SIG-M5 (cell line): Measurements from ENCODE around the gene MMP15.

Source experiments
- DNase-seq: peaks from one replicate; lab custom pipeline; 2025; lab: John Stamatoyannopoulos, UW

MMP15 gene

DNA sequence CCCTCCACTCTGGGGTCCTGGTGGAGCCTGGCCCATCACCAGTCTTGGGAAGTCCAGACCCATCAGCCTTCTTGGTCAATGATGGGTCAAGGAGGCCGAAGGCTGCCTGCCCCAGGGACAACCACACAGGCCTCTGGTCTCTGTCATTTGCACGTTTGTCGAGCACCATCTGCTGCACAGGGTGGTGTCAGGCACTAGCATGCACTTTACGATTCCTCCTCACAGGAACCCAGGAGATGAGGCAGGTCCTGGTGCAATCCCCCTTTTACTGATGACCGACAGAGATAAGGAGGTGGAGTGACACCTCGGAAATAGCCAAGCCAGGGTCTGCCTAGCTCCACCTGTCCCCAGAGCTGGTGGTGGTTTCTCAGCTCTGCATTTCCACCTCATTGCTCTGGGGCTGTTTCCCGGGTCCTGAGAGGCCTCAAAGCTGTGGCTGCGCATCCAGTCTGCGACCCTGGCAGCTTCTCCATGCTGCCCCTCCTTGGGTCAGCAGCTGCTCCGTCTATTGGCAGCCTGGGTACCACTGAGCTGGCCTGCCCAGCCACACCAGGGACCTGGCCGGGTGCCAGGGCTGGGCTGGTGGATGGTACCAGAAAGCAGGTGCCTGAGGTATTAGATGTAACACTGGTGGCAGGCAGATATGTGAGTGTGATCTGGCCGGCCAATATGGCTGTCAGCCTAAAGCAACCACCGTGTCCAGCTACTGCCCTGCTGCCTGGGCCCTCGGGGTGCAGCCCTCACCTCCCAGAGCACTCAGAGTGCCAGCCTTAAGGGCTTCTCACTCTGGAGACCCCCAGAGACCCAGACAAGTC lies 10.0 kb downstream of the MMP15 start:
- no peak for DNase-seq

DNA sequence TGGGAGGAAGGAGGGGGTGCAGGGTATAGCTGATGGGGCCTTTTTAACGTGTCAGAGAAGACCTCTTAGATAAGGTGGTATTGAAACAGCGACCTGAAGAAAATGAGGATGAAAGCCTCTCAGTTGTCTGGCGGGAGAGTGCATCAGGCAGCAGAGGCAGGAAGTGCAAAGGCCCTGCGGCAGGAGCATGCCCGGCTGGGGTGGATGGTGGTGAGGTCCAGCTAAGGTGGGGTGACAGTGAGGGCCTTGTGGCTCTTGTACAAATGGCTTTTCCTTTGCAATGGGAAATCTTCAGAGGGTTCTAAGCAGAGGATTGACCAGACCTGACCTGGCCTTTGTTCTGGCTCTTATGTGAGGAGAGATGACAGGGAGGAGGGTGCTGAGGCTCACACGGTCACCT lies 11.4 kb downstream of the MMP15 start:
- DNase-seq = no peak

DNA sequence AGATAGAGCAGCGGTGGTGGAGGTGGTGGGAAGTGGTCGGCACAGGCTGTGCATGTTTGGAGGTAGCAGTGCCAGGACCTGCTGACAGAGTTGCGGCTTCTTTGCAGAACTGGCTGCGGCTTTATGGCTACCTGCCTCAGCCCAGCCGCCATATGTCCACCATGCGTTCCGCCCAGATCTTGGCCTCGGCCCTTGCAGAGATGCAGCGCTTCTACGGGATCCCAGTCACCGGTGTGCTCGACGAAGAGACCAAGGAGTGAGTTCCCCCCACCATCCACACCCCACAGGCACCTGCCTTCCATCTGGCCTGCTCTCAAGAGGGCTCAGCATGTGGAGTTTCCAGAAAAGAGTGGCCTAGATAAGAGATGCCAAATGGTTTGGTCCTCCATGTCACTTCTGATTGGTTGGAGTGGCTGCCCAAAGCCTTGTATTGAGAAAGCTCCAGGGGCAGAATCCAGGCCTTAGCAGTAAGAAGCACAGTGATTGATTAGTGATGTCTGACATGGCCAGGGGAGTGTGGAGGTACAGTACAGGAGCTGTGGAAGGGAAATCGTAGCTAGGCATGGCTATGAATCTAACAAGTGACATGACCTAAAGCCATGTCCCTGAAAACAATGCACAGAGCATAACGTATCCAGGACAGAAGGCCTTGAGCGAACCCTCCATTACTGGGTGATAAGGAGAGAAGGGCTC lies 12.0 kb downstream of the MMP15 start:
- DNase-seq = no peak

DNA sequence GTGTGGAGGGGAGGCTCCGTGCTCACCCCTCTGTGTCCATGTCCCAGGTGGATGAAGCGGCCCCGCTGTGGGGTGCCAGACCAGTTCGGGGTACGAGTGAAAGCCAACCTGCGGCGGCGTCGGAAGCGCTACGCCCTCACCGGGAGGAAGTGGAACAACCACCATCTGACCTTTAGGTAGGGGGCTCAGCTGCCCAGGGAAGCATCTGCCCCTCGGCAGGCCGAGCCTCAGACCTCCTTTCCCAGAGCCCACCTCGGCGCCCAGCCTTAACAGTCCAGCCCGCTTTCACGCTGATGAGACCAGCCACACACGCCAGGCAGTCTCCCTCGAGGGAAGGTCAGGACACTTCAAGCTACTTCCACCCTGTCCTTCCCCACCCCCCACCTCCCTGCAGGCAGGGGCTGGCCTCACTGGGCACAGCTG lies 12.7 kb downstream of the MMP15 start:
- DNase-seq = no peak

DNA sequence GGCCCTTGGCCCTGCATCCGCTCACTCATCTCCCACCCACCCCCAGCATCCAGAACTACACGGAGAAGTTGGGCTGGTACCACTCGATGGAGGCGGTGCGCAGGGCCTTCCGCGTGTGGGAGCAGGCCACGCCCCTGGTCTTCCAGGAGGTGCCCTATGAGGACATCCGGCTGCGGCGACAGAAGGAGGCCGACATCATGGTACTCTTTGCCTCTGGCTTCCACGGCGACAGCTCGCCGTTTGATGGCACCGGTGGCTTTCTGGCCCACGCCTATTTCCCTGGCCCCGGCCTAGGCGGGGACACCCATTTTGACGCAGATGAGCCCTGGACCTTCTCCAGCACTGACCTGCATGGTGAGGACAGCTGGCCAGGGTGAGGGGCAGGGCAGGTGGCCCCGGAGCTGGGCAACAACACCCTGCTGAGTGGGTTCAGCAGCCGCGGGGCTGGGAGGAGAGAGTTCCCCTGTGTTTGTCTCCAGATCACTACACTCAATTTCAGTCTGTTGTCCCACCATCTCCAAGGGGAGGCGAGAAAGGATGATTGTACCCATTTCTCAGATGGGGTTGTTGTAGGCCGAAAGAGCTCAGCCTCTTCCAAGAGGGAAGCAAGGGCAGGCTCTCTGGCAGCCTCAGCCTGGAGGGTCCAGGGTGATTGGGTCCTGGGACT lies 14.4 kb downstream of the MMP15 start:
- DNase-seq = no peak

DNA sequence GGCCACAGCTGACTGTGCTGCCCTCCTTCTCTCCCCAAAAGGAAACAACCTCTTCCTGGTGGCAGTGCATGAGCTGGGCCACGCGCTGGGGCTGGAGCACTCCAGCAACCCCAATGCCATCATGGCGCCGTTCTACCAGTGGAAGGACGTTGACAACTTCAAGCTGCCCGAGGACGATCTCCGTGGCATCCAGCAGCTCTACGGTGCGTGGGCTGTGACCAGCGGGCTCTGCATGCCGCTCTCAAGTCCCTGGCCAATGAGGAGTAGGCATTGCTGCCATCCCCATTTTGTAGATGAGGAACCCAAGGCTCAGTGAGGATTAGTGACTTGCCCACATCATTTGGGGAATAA lies 14.9 kb downstream of the MMP15 start:
- no peak for DNase-seq

DNA sequence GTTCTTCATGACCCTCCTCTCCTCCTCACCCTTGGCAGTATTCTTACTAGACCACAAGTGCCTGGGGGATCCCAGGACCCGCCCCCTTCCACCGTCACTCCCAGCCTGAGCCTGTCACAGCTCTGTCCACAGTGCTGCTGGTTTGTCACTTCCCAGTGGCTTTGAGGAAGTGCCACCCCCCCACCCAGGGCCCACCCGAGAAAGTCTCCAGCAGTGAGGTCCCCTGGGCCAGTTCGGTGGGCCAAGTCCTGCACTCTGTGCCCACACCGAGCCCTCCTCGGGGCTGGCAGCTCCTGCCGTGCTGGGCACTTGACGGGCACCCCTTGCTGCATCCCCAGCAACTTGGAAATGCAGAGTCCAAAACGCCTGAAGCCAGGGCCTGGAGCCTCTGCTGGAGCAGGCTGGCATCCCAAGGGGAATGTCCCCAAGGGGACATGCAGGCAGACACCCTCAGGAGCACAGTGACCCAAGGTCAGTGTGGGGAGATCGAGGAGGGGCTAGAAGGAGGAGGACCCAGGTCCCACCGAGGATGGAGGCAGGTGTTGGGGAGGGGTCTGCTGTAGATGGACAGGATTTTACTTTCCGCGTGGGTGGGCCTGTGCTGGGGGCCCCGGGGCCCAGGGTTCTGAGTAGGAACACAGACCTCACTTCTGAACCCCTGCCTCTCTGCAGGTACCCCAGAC lies 15.5 kb downstream of the MMP15 start:
- no peak for DNase-seq

DNA sequence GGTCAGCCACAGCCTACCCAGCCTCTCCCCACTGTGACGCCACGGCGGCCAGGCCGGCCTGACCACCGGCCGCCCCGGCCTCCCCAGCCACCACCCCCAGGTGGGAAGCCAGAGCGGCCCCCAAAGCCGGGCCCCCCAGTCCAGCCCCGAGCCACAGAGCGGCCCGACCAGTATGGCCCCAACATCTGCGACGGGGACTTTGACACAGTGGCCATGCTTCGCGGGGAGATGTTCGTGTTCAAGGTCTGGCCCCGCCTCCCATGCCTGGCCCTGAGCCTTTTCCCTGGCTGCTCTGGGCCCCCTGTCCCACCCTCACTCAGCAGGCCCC lies 16.0 kb downstream of the MMP15 start:
- no peak for DNase-seq

DNA sequence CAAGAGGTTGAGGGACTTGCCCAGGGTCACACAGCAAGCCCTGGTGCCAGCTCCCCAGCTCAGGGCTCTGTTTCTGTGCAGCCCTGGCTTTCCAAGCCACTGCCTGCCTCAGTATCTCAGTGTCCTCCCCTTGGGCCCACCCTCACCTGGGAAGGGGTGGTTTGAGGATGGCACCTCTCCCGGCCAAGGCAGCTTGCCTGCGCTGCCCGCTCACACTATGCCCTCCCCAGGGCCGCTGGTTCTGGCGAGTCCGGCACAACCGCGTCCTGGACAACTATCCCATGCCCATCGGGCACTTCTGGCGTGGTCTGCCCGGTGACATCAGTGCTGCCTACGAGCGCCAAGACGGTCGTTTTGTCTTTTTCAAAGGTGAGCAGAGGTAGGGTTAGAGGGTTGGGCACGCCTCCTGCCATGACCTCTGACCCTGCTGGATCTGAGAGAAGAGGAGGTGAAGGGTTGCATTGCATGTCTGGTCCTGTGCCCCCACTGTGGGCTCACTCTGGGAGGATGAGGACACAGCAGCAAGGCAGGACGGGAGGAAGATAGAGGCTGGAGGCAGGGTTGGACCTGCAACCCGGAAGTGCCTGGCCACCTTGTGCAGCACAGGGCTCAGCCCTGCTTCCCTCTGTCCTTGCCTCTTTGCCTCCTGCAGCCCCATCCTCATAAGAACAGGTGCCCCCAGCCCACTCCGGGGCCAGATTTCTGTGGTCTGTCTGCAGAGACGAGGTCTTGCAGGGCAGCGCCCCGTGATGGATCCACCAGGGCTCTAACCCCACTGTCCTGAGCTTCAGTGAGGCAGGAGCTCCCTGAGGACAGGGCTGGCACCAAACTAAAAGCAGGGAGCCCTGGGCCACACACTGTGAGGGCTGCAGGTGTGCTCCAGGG lies 16.7 kb downstream of the MMP15 start:
- no peak for DNase-seq

DNA sequence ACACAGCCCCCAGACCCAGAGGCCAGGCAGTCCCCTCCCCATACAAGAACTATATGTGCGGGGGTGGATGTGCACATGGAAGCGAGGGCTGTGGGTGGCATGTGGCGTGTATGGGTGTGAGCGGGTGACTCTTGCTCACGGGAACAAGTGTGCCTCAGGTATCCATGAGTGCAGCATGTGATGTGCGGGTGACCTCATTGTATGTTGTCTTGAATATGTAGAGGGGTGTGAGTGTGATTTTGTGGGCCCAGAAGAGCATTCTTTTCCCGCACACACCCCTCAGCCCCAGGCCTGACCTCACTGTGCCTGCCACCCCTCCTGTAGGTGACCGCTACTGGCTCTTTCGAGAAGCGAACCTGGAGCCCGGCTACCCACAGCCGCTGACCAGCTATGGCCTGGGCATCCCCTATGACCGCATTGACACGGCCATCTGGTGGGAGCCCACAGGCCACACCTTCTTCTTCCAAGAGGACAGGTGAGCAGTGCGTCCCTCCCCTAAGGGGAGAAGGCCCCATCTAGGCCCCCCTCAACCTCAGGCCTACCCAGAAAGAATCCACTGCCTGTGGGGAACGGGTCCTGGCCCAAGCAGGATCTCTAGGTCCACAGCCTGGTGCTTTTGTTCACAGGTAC lies 17.4 kb downstream of the MMP15 start:
- no peak for DNase-seq

DNA sequence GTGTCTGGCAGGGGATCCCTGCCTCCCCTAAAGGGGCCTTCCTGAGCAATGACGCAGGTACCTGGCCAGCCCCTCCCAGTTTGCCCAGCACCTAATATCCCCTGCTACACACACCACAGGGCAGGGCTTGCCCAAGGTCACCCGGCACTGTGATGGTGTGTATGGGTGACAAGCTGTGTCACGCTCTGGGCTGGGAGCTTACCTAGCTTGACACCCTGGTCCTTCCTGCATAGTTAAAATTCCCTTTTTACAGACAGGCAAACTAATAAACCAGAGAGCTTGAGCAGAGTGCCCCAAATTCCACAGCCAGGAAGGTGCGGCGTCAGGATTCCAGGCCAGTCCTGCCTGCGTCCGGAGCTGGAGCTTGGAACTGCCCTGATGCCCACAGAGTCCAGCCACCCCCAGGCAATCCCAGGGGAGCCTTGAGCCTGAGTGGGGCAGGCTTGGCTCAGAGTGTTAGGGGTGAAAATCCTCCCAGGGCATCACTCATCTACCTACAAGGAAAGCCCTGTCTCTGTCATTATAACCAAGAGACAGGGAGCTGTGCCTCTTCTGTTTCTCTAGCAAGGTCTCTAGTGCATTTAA lies 18.1 kb downstream of the MMP15 start:
- no peak for DNase-seq

DNA sequence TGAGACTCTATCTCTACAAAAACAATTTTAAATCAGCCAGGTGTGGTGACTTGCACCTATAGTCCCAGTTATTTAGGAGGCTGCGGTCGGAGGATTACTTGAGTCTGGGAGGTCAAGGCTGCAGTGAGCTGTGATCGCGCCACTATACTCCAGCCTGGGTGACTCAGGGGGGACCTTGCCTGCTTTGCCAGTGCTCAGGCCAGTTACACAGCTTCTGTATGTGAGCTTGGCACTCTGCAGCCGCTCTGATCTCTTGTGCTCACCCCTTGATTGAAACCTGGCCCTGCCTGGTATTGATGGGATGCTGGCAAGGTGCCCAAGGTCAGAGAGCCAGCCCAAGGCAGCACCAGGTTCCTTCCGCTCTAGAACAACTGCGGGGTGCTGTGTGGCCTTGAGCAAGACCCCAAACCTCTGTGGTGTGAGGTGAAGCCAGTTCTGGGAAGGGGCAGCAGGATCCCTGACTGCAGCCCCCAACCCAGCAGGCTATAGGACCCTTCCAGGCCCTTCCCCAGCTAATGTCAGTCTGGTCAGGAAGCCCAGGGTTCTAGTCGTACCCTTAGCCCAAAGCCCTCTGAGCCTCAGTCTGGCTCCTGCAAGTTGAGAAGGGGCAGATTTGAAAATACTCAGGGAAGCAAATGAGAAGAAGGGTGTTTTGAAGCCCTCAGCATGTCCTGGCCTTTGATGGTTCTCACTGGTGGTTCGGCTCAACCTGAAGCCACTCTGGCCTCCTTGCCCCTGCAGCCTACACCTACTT lies 18.9 kb downstream of the MMP15 start:
- no peak for DNase-seq

DNA sequence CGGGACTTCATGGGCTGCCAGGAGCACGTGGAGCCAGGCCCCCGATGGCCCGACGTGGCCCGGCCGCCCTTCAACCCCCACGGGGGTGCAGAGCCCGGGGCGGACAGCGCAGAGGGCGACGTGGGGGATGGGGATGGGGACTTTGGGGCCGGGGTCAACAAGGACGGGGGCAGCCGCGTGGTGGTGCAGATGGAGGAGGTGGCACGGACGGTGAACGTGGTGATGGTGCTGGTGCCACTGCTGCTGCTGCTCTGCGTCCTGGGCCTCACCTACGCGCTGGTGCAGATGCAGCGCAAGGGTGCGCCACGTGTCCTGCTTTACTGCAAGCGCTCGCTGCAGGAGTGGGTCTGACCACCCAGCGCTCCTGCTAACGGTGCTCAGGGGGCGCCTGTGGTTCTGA lies 19.5 kb downstream of the MMP15 start:
- no peak for DNase-seq

DNA sequence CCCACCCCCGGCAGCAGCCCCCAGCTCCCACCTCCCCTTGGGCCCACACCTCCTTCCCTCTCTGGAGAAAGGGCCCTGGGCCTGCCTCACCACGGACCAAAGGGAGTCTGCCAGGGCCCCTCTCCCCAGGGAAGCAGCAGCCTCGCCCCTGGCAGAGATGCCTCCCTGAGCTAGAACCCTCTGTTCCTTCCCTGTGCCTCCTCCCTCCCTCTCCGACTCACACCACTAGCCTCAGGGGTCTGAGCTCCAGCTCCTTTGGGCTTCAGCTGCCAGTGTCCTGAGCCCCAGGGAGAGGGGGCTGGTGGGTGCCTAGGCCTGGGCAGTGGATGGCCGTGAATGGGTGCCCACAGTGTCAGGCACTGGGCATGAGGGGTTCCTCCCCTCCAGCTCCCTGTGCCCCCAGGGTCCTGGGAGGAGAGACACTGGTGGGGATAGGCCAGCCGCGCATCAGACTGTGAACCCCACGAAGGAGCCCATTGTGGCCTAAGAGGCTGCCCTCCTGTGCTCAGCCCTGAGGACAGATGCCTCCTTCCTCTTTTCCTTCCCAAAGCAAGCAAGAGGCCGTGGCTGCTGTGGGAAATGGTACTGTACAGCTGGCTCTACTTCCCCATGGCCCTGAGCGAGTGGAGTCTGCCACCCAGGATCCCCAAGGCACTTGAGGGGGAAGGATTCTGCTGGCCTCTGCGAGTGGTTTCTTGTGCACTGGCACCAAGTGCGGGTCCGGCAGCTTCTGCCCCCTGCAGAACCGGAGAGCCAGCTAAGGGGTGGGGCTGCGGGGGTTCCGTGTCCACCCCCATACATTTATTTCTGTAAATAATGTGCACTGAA lies 20.7 kb downstream of the MMP15 start:
- no peak for DNase-seq

DNA sequence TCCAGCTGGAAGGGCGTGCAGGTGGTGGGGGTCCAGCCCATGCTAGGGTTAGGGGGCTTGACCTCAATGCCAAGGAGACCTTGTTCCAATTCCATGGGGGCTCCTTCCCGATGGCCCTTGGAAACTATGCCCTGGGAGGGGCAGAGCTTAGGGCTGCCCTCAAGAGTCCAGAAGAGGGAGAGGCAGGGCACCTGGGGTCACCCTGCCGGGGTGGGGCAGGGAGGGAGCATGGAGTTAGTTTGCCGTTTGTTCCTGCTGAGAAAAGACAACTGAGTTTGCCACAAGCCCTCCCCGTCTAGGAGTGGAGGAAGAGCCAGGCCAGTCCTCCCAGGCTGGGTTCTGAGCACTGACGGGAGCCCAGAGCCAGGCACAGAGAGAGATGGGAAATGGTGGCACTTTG lies 21.4 kb downstream of the MMP15 start:
- DNase-seq = no peak

DNA sequence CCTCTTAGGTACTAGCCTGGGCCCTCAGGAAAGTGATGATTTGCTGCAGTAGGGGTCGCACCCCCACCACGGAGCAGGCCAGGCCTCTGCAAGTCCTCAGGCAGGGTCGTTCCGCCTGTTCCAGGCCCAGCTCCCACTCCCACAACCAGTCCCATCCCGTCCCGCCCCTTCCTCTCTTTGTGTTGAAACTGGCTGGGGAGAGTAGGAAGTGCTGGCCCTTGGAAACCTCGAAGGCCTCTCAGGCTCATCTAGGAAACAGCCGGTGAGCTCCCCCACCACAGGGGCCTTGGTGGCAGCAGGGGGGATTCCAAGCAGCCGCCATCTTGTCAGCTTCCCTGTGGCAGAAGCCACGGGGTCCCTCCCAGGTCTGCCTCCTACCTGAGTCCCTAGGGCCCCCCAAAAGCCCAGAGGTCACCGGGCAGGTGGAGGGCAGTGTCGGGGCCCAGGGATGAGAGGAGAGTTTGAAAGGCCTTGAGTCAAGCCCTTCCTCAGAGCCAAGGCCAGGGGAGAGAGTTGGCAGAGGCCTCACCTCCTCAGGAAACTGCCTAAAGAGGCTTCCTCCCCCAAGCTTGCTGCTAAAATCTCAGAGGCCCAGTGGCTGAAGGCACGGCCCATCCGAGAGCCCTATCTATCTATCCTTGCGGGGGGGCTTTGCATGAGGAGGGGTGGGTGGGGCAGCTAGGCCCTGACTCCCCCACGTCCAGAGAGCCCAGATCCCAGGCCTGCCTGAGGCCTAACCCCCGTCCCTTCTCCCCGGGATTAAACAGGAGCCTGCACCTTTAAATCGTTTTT lies 22.2 kb downstream of the MMP15 start:
- no peak for DNase-seq

DNA sequence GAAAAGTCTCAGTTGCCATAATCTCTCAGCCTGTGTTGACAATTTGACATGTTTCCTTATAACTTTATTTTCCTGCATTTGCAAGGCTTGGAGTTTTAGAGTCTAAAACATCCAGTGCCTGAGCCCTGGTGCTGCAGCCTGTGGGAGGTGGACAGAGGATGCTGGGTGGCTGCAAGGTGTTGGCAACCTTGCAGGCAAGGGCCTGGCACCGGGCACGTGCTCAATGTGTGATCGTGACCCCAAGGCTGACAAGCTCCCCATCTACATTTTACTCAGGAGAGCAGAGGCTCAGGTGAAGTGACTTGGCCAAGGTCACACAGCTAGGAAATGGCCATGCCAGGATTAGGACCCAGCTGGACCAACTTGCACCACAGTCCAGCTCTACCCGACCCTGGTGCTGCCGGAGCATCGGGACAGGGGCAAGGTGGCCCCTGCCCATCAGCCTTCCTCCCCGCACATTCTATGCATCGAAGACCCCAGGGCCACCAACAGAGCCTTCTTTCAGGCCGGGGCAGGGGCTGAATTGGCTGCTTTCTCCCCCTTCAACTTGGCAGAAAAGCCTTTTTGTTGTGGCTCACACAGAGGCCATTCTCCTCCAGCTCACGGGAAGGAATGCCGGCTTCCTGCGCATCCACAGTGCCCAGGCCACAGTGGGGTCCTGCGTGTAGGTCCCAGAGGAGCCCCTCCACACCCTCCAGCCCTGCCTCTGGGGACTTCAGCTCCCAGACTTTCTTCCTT lies 23.1 kb downstream of the MMP15 start:
- DNase-seq = no peak
